Activated CD4-positive, alpha-beta T cell treated with anti-CD3 and anti-CD28 coated beads for 4 hours (primary cell): ENCODE measurements around the gene DNASE1L3.

ENCODE experiments used
- DNase-seq, 2 donors: peaks; one replicate each; pipeline ENCODE4 v3.0.0-alpha.2; 2020

DNASE1L3 gene

GRCh38 chr3:58154626-58155449 is 55.9 kb downstream of the DNASE1L3 start:
- no peak for DNase-seq

- no peak for DNase-seq
These were observed 57.4 kb downstream of the DNASE1L3 start for GRCh38 chr3:58153371-58153770.

DNA sequence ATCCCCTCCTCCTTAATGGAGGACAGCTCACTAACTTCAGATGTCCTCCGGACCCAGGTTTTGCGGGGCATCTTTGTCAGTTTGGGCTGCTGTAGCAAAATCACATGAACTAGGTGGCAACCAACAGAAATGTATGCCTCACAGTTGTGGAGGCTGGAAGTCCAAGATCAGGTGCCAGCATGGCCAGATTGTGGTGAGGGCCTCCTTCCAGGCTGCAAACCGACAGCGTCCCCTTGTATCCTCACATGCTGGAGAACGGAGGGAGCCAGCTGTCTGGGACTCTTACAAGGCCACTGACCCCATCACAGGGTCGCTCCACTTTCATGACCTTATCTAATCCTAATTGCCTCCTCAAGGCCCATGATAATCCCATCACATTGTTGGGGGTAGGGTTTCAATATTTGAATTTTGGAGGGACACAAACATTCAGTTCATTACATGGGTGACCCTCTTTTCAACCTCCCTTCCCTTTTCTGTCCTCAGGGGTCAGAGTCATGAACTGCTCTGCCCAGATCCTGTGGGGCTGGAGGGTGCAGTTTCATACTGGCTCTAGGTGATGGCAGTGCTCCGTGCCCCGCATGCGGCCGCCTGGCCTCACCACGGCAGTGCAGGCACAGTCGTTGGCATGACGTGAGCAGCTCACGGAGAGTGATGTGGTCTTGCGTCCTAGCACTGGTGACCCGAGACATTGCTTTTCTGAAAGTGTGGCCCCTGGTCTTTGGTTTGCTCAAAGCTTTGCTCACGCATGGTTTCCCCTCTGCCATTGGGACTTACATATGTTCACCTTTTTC is 58.4 kb downstream of the DNASE1L3 start:
- no peak for DNase-seq

GRCh38 chr3:58151637-58152036 is 59.1 kb downstream of the DNASE1L3 start:
- no peak for DNase-seq

GRCh38 chr3:58150810-58151199 is 60.0 kb downstream of the DNASE1L3 start:
- DNase-seq: no peak

DNA sequence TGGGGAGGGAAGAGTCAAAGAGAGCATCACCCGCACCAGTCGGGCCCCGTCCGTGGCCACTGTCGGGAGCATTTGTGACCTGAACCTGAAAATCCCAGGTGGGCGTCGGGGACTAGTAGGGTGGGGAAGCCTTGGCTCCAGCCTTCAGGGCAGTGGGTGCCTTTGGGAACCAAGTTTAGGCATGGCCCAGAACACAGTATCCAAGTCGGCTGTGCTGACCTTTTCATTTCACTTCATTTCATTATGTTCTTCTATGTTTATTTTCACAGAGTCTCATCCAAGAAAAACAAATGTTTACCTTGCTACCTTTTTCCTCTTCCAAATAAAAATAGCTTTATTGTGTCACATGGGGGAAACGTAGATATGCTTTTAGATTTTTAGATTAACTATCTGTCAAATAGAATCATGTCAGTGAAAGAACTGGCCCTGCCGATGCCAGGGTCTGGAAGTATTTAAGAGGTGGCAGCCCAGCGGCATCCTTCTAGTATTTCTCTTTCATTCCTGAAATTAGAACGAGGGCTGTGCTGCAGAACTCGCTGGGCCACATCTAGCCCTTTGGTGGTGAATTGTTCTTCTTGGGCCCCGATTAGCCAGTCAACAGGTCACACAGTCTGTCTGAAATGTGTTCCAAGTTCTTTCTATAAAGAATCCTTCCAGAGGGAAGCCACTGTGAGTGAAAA is 60.5 kb downstream of the DNASE1L3 start:
- DNase-seq: no peak

- DNase-seq: no peak
These were observed 62.7 kb downstream of the DNASE1L3 start for GRCh38 chr3:58148049-58148448.

DNA sequence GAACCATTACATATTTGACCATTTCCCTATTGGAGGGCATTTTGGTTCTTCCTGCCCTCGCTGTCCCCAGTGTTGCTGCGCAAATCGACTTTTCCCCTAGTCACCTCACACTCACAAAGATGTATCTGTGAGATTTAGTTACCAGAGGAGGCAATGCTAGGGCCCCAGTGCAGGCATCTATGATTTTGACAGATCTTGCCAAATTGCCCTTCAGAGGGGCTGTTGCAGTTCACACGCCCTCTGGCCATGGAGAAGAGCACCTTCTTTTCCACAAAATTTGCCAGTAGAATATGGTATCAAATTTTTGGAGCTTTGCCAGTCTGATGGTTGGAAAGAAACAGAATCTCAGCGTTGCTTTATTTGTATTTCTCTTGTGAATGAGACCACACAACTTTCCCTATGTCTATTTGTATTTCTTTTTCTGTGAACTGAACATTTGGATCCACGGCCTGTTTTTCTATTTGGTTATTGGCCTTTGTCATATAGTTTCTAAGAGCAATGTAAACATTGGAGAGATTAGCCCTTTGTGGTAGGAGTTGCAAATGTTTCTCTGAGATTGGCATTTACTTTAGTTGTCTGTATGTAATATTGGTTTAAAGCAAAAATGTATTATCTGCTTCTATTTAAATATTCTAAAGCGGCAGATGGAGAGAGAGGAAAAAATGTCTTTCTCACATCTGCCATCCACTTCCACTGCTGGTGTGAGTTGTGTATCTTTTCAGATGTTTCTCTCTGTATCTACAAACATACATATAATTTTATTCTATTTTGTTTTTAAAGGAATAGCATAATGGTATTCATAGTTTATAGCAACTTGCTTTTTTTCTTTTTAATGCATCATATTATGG is 66.1 kb downstream of the DNASE1L3 start:
- no peak for DNase-seq

- no peak for DNase-seq
These were observed 67.2 kb downstream of the DNASE1L3 start for GRCh38 chr3:58143417-58144055.
